Right lobe of liver (tissue), 4 donors: ENCODE data around the gene FAM168B.

ENCODE experiments used
- CTCF ChIP-seq, 4 donors: fragments of 200-600 bp in 3 of 4; fragments of 450-650 bp in 1 of 4; IDR thresholded peaks; one replicate each; pipeline versions ENCODE4 v1.5.1 to v1.8.0; 2016 to 2022; ENCODE audit warnings: antibody characterized with exemption in 4 of 4, mild to moderate bottlenecking in 2 of 4
- POLR2A ChIP-seq: fragments of 450-650 bp; IDR thresholded peaks from one replicate; pipeline ENCODE4 v1.6.1; 2017; ENCODE audit warnings: antibody characterized with exemption, mild to moderate bottlenecking
- donor health status: DM: no; HTN: no; CAD: no.
- donor health status: DM: no; HTN: no; CAD: no.
- donor health status: DM: no; HTN: yes; CAD: no.

- TF ChIP-seq CTCF (IDR thresholded peaks at IDR 0.05): no peak
- TF ChIP-seq POLR2A: no peak
These were observed 32.0 kb upstream of the FAM168B start for GRCh38 chr2:131125195-131125757.
